ENCODE data around the gene TLE3. TPM values are rescaled to one million over a fixed set of nuclear protein-coding genes. Genes with fewer than 3 reads are reported as not detected.
A peak's percentile ranks its signal among the peaks of the same experiment; 100 is the strongest.

The TLE3 gene
- polyA plus RNA-seq, 1 experiment: 3.7 TPM

GRCh38 chr15:70101459-70102113 lies 3.9 kb upstream of the TLE3 start:
- CTCF ChIA-PET: interaction anchor here (1.4 to 2.6 kb wide), 3 partner anchors 9 to 224 kb away, joined by 3 to 9 read pairs (median 4); no protein-coding TSS in a partner anchor
- Histone ChIP-seq H3K4me3 (ENCODE audit: low read depth, low read length) (no peak overlapping the region), H3K27me3 (ENCODE audit: control insufficient read depth, insufficient read depth, low read length) (peaks cover 29% of the 10 kb centered on the region), H3K36me3 (ENCODE audit: control insufficient read depth, insufficient read depth, low read length) (no peaks in the 10 kb centered on the region)
- POLR2A ChIA-PET: no interaction called here
- no peak for DNase-seq (ENCODE audit: low read depth)
- TF ChIP-seq, protein P1, sequence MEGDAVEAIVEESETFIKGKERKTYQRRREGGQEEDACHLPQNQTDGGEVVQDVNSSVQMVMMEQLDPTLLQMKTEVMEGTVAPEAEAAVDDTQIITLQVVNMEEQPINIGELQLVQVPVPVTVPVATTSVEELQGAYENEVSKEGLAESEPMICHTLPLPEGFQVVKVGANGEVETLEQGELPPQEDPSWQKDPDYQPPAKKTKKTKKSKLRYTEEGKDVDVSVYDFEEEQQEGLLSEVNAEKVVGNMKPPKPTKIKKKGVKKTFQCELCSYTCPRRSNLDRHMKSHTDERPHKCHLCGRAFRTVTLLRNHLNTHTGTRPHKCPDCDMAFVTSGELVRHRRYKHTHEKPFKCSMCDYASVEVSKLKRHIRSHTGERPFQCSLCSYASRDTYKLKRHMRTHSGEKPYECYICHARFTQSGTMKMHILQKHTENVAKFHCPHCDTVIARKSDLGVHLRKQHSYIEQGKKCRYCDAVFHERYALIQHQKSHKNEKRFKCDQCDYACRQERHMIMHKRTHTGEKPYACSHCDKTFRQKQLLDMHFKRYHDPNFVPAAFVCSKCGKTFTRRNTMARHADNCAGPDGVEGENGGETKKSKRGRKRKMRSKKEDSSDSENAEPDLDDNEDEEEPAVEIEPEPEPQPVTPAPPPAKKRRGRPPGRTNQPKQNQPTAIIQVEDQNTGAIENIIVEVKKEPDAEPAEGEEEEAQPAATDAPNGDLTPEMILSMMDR (IDR thresholded peaks at IDR 0.05; ENCODE audit: insufficient read depth, low read depth, low read length): no peak

DNA sequence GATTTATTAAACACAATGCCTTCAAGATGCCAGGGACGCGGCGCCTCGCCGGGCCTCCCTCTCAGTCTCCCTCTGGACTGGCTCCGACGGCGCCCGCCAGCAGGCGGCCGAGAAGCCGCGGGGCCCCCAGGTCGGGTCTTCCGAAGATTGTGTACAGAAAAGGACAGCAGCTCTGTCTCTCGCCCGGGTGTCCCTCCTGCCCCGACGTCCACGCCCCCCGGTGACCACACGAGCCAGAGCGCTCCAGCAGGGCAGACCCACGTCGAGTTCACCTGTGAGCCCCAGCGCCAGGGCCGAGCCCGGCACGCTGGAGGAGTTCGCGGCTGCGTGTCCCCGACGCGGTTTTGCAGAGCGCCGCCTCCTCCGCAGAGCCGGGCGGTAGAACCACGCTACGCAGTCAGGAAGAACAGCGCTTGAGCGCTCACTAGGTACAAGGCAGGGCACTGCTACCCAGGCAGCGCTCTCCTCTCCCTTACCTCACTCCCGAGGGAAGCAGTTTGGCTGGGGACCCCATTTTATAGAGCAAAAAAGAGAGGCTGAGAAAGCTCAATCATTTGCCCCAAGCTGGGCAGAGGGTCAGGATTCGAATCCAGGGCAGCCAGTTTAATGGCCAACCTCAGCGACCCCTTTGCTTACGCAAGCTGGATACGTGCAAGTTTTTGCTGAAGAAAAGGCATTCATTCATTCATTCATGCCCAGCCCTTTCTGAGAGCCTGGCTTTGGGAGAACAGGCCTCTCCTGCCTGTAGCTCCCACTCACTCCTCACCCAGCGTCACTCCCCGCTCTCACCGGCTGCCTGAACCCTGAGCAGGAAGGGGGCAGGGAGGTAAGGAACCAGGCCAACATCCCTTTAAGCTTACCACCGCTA lies 3.0 kb upstream of the TLE3 start:
- ChIA-PET POLR2A (no interaction called here), CTCF (interaction anchor here (0.6 to 2.6 kb wide), 5 partner anchors 9 to 362 kb away, joined by 3 to 9 read pairs (median 4); no protein-coding TSS in a partner anchor)
- Histone ChIP-seq H3K4me3 (ENCODE audit: low read depth, low read length) (no peak overlapping the region), H3K36me3 (ENCODE audit: control insufficient read depth, insufficient read depth, low read length) (no peaks in the 10 kb centered on the region), H3K27me3 (ENCODE audit: control insufficient read depth, insufficient read depth, low read length) (peaks cover 23% of the 10 kb centered on the region)
- no peak for DNase-seq (ENCODE audit: low read depth)
- TF ChIP-seq, protein P1 (IDR thresholded peaks at IDR 0.05; ENCODE audit: insufficient read depth, low read depth, low read length): peak; percentile 40

- no peak for DNase-seq (ENCODE audit: low read depth)
- Histone ChIP-seq H3K27me3 (ENCODE audit: control insufficient read depth, insufficient read depth, low read length) (peaks cover 23% of the 10 kb centered on the region), H3K36me3 (ENCODE audit: control insufficient read depth, insufficient read depth, low read length) (no peaks in the 10 kb centered on the region), H3K4me3 (ENCODE audit: low read depth, low read length) (no peak overlapping the region)
- TF ChIP-seq, protein P1 (IDR thresholded peaks at IDR 0.05; ENCODE audit: insufficient read depth, low read depth, low read length): no peak
- ChIA-PET POLR2A (interaction anchor here (0.8 kb wide), 1 partner anchor 37 kb away, joined by 3 read pairs; no protein-coding TSS in a partner anchor), CTCF (interaction anchor here (0.6 to 1.6 kb wide), 5 partner anchors 10 to 577 kb away, joined by 3 to 5 read pairs (median 4); no protein-coding TSS in a partner anchor)
Observed at GRCh38 chr15:70099967-70100473, 2.3 kb upstream of the TLE3 start.

DNA sequence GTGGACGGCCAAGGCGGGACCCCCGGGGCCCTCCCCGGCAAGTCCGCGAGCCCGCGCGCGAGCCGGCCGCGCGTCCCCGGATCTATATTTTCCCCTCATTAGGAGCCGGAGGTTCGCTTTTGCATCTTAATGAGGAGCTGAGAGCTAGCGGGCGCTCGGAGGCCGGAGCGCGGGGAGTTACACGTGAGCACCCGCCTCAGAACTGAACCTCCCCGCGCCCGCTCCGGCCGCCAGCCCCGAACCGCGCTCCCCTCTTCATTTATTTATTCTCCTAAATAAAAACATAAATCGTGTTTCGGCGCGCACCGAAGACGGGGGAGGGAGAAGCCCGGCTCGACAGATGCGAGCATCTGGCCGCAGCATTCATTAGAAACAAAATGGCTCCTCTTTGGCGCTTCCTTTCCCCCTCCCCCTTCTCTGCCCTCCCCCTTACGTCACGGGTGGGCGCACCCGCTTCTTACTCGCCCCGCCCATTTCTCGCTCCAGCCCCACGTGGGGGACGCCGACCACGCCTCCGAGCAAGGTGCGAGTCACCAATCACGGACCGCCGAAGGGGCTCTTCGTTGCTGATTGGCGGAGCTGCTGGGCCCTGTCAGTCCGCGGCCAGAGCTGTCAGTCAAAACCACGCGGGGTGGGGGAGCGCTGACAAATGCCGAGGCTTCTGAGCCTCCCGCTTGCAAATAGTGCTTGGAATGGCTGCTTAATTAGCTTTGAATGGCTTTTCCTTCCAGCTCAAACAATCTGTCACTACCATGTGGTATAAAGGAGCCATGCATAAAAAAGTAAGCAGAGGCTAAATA lies 1.6 kb upstream of the TLE3 start:
- POLR2A ChIA-PET: interaction anchor here (0.6 to 0.8 kb wide), 2 partner anchors 36 to 219 kb away, joined by 3 read pairs; no protein-coding TSS in a partner anchor
- peak overlapping the region; percentile 41 for H3K4me3 ChIP-seq (ENCODE audit: low read depth, low read length)
- H3K36me3 ChIP-seq (ENCODE audit: control insufficient read depth, insufficient read depth, low read length): no peaks in the 10 kb centered on the region
- H3K27me3 ChIP-seq (ENCODE audit: control insufficient read depth, insufficient read depth, low read length): peaks cover 23% of the 10 kb centered on the region
- CTCF ChIA-PET: interaction anchor here (1.1 to 1.8 kb wide), 4 partner anchors 11 to 577 kb away, joined by 3 to 6 read pairs (median 4); no protein-coding TSS in a partner anchor
- TF ChIP-seq, protein P1 (IDR thresholded peaks at IDR 0.05; ENCODE audit: insufficient read depth, low read depth, low read length): no peak
- peak; percentile 91 for DNase-seq (ENCODE audit: low read depth)

Measured in BJ (cell line).